Measurements from ENCODE around the gene SLC25A44. TPM values are rescaled to one million over a fixed set of nuclear protein-coding genes. Genes with fewer than 3 reads are reported as not detected.

Gene SLC25A44
- total RNA-seq, 1 donor from 2014 or later, result 5.8 TPM

DNA sequence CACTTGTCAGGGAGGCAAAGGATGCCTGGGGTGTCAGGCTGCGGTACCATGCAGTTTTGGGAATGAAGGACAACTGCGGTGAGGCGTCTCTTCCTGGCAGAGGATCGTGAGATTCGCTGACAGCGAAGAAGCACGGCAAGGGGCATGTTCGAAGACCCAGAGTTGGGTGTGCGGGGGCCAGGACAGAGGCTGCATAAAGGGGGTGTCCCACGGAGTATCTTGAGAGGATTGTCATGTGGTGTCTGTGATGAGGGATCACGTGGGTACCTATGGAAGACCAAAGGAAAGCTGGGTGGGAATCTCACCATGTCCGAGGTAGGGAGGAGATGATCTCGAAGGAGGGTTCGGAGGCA, 372 bp downstream of the SLC25A44 start:
- FAIRE-seq (no peak), DNase-seq (ENCODE audit: low read depth) (no peak)
- H3K27me3 ChIP-seq (ENCODE audit: control insufficient read depth, insufficient read depth, low read length), result no peaks in the 10 kb centered on the region
- H3K36me3 ChIP-seq (ENCODE audit: control insufficient read depth, insufficient read depth, low read length), result peaks cover 5% of the 10 kb centered on the region
- TF ChIP-seq, protein P1, sequence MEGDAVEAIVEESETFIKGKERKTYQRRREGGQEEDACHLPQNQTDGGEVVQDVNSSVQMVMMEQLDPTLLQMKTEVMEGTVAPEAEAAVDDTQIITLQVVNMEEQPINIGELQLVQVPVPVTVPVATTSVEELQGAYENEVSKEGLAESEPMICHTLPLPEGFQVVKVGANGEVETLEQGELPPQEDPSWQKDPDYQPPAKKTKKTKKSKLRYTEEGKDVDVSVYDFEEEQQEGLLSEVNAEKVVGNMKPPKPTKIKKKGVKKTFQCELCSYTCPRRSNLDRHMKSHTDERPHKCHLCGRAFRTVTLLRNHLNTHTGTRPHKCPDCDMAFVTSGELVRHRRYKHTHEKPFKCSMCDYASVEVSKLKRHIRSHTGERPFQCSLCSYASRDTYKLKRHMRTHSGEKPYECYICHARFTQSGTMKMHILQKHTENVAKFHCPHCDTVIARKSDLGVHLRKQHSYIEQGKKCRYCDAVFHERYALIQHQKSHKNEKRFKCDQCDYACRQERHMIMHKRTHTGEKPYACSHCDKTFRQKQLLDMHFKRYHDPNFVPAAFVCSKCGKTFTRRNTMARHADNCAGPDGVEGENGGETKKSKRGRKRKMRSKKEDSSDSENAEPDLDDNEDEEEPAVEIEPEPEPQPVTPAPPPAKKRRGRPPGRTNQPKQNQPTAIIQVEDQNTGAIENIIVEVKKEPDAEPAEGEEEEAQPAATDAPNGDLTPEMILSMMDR (IDR thresholded peaks at IDR 0.05; ENCODE audit: insufficient read depth, low read length, severe bottlenecking), result no peak
- peak overlapping the region; percentile 78 for H3K4me3 ChIP-seq (ENCODE audit: low read depth, low read length)

DNA sequence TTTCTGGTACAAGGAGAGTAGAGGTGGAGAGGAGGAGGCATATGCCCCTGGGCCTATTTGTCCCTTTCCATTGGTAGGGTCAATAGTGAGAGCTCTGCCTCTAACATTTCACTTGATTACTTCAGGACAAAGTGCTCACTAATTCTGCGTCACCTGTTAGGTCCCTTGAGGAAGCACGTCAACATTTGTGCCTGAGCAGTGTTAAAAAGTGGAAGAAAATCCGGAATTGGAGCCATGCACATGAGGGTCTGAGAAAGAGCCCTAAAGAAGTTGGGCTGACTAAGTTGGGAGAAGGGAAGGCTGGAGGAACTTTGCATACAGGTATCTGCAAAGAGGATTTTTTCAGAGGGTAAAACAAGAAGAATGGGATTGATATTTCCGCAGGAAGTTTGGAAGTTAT, 1.9 kb downstream of the SLC25A44 start:
- Histone ChIP-seq H3K27me3 (ENCODE audit: control insufficient read depth, insufficient read depth, low read length) (no peaks in the 10 kb centered on the region), H3K36me3 (ENCODE audit: control insufficient read depth, insufficient read depth, low read length) (peaks cover 8% of the 10 kb centered on the region), H3K4me3 (ENCODE audit: low read depth, low read length) (no peak overlapping the region)
- TF ChIP-seq, protein P1 (IDR thresholded peaks at IDR 0.05; ENCODE audit: insufficient read depth, low read length, severe bottlenecking), result no peak
- FAIRE-seq (no peak), DNase-seq (ENCODE audit: low read depth) (no peak)

DNA sequence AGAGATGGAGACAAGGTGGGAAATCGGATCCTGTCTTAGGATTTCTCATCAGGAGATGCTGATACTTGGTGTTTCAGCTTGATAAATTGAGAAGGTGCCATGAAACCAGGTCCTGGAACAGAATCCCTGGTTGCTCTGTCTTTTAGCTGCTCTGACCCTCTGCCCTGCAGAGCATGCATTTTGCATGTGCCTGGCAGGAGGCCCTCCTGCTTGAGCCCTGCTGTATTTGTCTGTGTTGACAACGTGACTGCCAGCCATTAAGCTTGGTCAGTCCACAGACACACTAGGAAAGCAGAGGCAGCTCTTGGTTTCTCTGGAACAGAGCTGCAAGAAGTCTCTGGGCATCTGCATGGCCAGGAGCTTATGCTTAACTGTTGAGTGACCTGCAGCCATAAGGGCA, 2.5 kb downstream of the SLC25A44 start:
- DNase-seq (ENCODE audit: low read depth), result no peak
- H3K36me3 ChIP-seq (ENCODE audit: control insufficient read depth, insufficient read depth, low read length), result peaks cover 8% of the 10 kb centered on the region
- TF ChIP-seq, protein P1 (IDR thresholded peaks at IDR 0.05; ENCODE audit: insufficient read depth, low read length, severe bottlenecking), result no peak
- H3K27me3 ChIP-seq (ENCODE audit: control insufficient read depth, insufficient read depth, low read length), result no peaks in the 10 kb centered on the region
- no peak for FAIRE-seq
- H3K4me3 ChIP-seq (ENCODE audit: low read depth, low read length), result no peak overlapping the region

DNA sequence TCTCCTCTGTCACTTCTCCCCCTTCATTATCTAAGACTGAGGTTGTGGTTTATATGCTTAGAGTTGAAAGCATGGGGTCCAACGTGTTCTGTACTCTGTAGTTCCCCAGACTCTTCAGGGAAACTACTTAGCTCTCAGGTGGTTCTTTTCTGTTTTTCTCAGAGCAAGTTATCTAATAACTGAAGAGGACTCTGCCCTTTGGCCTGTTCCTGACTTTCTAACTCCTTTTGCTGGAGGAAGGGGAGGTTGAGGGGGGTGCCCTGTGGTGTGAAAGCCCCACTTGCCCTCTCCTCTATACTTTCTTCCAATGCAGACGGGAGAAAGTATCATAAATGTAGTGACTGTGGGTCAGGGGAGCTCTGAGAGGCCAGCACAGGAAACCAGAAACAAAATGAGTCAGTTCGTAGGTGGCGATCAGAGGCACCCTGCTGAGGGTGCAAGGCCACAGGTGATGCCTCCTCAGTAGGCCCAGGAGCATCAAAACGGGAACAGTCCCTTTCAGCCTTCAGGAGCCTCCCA, 5.0 kb downstream of the SLC25A44 start:
- TF ChIP-seq, protein P1 (IDR thresholded peaks at IDR 0.05; ENCODE audit: insufficient read depth, low read length, severe bottlenecking), result no peak
- DNase-seq (ENCODE audit: low read depth), result no peak
- H3K4me3 ChIP-seq (ENCODE audit: low read depth, low read length), result no peak overlapping the region
- FAIRE-seq, result no peak
- H3K27me3 ChIP-seq (ENCODE audit: control insufficient read depth, insufficient read depth, low read length), result no peaks in the 10 kb centered on the region
- peaks cover 8% of the 10 kb centered on the region for H3K36me3 ChIP-seq (ENCODE audit: control insufficient read depth, insufficient read depth, low read length)

DNA sequence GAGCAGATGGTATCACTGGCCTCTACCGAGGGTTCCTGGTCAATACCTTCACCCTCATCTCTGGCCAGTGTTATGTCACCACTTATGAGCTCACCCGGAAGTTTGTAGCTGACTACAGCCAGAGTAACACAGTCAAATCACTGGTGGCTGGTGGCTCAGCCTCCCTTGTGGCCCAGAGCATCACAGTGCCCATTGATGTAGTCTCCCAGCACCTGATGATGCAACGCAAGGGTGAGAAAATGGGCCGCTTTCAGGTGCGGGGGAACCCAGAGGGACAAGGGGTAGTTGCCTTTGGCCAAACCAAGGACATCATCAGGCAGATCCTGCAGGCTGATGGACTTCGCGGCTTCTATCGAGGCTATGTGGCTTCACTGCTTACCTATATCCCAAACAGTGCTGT, 6.1 kb downstream of the SLC25A44 start:
- FAIRE-seq (no peak), DNase-seq (ENCODE audit: low read depth) (no peak)
- H3K27me3 ChIP-seq (ENCODE audit: control insufficient read depth, insufficient read depth, low read length), result no peaks in the 10 kb centered on the region
- peaks cover 8% of the 10 kb centered on the region for H3K36me3 ChIP-seq (ENCODE audit: control insufficient read depth, insufficient read depth, low read length)
- H3K4me3 ChIP-seq (ENCODE audit: low read depth, low read length), result no peak overlapping the region
- TF ChIP-seq, protein P1 (IDR thresholded peaks at IDR 0.05; ENCODE audit: insufficient read depth, low read length, severe bottlenecking), result no peak

DNA sequence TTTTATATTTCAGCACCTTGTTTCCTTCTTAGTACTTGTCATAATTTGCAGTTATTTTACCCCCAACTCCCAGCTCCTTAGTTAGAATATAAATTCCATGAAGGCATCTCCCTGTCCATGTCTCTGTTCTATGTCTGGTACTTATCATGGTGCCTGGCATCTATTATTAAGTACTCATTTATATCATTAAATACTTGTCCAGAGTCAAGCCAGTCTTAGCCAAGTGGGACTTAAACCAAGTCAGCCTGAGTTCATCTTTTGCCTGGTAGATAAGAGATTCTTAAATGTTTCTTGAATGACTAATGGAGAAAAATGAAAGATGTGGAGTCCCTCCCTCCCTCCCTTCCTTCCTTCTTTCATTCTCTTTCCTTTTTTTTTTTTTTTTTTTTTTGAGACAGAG, 9.4 kb downstream of the SLC25A44 start:
- H3K4me3 ChIP-seq (ENCODE audit: low read depth, low read length), result no peak overlapping the region
- FAIRE-seq, result no peak
- peaks cover 8% of the 10 kb centered on the region for H3K36me3 ChIP-seq (ENCODE audit: control insufficient read depth, insufficient read depth, low read length)
- peak; percentile 21 for DNase-seq (ENCODE audit: low read depth)
- TF ChIP-seq, protein P1 (IDR thresholded peaks at IDR 0.05; ENCODE audit: insufficient read depth, low read length, severe bottlenecking), result no peak
- H3K27me3 ChIP-seq (ENCODE audit: control insufficient read depth, insufficient read depth, low read length), result no peaks in the 10 kb centered on the region

Measured in bronchial epithelial cell (primary cell).